ENCODE results near the gene SLC25A28.

Gene SLC25A28

GRCh38 chr10:99623919-99624318 lies 3.7 kb upstream of the SLC25A28 start:
- H3K27ac ChIP-seq (ENCODE audit: low read depth, low read length): no peak overlapping the region
- peaks cover 4% of the 10 kb centered on the region for H3K4me1 ChIP-seq (ENCODE audit: control insufficient read depth, insufficient read depth, low read length)
- H3K9ac ChIP-seq (ENCODE audit: low read length): no peak overlapping the region
- no peaks in the 10 kb centered on the region for H3K9me3 ChIP-seq (ENCODE audit: control insufficient read depth, insufficient read depth, low read depth, low read length)
- no peaks in the 10 kb centered on the region for H3K27me3 ChIP-seq (ENCODE audit: control insufficient read depth, insufficient read depth, low read length)
- H3K36me3 ChIP-seq (ENCODE audit: control insufficient read depth, insufficient read depth, low read length): no peaks in the 10 kb centered on the region
- no peak overlapping the region for H3K4me3 ChIP-seq (ENCODE audit: low read depth, low read length)

- Histone ChIP-seq H3K27ac (ENCODE audit: low read depth, low read length) (peak overlapping the region; percentile 64), H3K9me3 (ENCODE audit: control insufficient read depth, insufficient read depth, low read depth, low read length) (no peaks in the 10 kb centered on the region), H3K27me3 (ENCODE audit: control insufficient read depth, insufficient read depth, low read length) (no peaks in the 10 kb centered on the region), H3K4me1 (ENCODE audit: control insufficient read depth, insufficient read depth, low read length) (peaks cover 23% of the 10 kb centered on the region), H3K36me3 (ENCODE audit: control insufficient read depth, insufficient read depth, low read length) (no peaks in the 10 kb centered on the region), H3K9ac (ENCODE audit: low read length) (peak overlapping the region; percentile 80), H3K4me3 (ENCODE audit: low read depth, low read length) (peak overlapping the region; percentile 88)
These were observed 1.4 kb upstream of the SLC25A28 start for GRCh38 chr10:99621454-99622251.

- no peaks in the 10 kb centered on the region for H3K27me3 ChIP-seq (ENCODE audit: control insufficient read depth, insufficient read depth, low read length)
- H3K9me3 ChIP-seq (ENCODE audit: control insufficient read depth, insufficient read depth, low read depth, low read length): no peaks in the 10 kb centered on the region
- peak overlapping the region; percentile 64 for H3K27ac ChIP-seq (ENCODE audit: low read depth, low read length)
- H3K4me3 ChIP-seq (ENCODE audit: low read depth, low read length): peak overlapping the region; percentile 88
- peaks cover 23% of the 10 kb centered on the region for H3K4me1 ChIP-seq (ENCODE audit: control insufficient read depth, insufficient read depth, low read length)
- no peaks in the 10 kb centered on the region for H3K36me3 ChIP-seq (ENCODE audit: control insufficient read depth, insufficient read depth, low read length)
- peak overlapping the region; percentile 80 for H3K9ac ChIP-seq (ENCODE audit: low read length)
These were observed 643 bp upstream of the SLC25A28 start for GRCh38 chr10:99620711-99621453.

DNA sequence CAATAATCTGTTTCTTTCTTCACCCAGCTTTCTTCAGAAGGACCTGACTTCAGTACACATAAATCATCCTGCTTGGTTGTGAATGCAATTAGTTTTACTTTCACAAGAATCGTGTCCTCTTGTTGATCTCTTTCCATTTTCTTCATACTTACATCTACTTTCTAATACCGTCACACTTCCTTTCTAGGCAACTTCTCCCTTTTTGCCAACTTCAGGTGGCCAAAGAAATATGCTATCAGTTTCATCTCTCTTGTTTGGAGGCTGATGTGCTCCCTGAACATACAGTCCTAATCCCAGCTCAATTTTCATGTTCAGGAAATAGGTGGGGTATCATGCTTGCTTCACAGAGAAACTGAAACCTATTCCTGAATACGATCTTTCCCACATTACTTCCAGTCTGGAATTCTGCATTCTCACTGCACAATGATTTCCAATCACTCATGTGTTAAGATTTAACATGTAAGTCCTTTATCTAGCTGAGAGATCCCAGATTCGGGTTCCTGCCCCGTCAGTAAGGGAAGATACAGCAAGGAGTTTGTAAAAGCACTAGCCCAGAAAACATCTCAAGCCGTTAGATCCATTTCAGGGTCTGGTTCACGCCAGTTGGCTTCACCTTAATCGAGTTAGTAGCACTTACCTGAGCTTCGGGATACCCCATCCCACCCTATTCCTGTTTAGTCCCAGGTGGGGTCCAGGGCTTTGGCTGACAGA lies 994 bp downstream of the SLC25A28 start:
- H3K4me1 ChIP-seq (ENCODE audit: control insufficient read depth, insufficient read depth, low read length): peaks cover 23% of the 10 kb centered on the region
- no peaks in the 10 kb centered on the region for H3K36me3 ChIP-seq (ENCODE audit: control insufficient read depth, insufficient read depth, low read length)
- H3K27me3 ChIP-seq (ENCODE audit: control insufficient read depth, insufficient read depth, low read length): no peaks in the 10 kb centered on the region
- peak overlapping the region; percentile 85 for H3K9ac ChIP-seq (ENCODE audit: low read length)
- H3K9me3 ChIP-seq (ENCODE audit: control insufficient read depth, insufficient read depth, low read depth, low read length): no peaks in the 10 kb centered on the region
- peak overlapping the region; percentile 82 for H3K4me3 ChIP-seq (ENCODE audit: low read depth, low read length)
- no peak overlapping the region for H3K27ac ChIP-seq (ENCODE audit: low read depth, low read length)

DNA sequence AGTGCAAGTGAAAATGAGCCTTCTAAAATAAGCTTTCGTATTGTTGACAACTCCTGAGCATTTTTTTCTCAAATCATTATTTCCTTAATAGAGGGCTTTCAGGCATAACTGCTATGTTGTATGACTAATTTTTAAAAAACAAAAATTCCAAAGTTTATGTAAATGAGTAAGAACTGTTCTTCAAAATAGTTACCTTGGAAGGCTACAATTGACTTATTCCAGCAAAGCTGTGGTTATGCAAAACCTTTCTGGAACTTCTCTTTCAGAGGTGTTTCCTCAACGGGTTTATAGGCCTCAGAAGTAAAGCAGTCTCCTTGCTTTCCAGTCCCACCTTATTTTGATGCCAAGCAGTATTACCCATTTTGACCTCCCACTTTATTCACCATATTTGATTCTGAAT lies 2.5 kb downstream of the SLC25A28 start:
- H3K4me3 ChIP-seq (ENCODE audit: low read depth, low read length): no peak overlapping the region; the same call in 1 of the 2 replicates
- 0 out of 2 replicates have a peak, but pooled peaks cover 2% of the 10 kb centered on the region for H3K36me3 ChIP-seq (ENCODE audit: control insufficient read depth, insufficient read depth, low read length)
- peaks cover 23% of the 10 kb centered on the region for H3K4me1 ChIP-seq (ENCODE audit: control insufficient read depth, insufficient read depth, low read length)
- no peaks in the 10 kb centered on the region for H3K27me3 ChIP-seq (ENCODE audit: control insufficient read depth, insufficient read depth, low read length)
- H3K9me3 ChIP-seq (ENCODE audit: control insufficient read depth, insufficient read depth, low read depth, low read length): no peaks in the 10 kb centered on the region
- H3K27ac ChIP-seq (ENCODE audit: low read depth, low read length): no peak overlapping the region
- H3K9ac ChIP-seq (ENCODE audit: low read length): peak overlapping the region; percentile 20

GRCh38 chr10:99615426-99615825 lies 4.8 kb downstream of the SLC25A28 start:
- H3K4me3 ChIP-seq (ENCODE audit: low read depth, low read length): no peak overlapping the region
- H3K9ac ChIP-seq (ENCODE audit: low read length): no peak overlapping the region
- H3K27ac ChIP-seq (ENCODE audit: low read depth, low read length): no peak overlapping the region
- H3K9me3 ChIP-seq (ENCODE audit: control insufficient read depth, insufficient read depth, low read depth, low read length): no peaks in the 10 kb centered on the region
- no peaks in the 10 kb centered on the region for H3K27me3 ChIP-seq (ENCODE audit: control insufficient read depth, insufficient read depth, low read length)
- peaks cover 12% of the 10 kb centered on the region for H3K36me3 ChIP-seq (ENCODE audit: control insufficient read depth, insufficient read depth, low read length)
- peaks cover 23% of the 10 kb centered on the region for H3K4me1 ChIP-seq (ENCODE audit: control insufficient read depth, insufficient read depth, low read length)

DNA sequence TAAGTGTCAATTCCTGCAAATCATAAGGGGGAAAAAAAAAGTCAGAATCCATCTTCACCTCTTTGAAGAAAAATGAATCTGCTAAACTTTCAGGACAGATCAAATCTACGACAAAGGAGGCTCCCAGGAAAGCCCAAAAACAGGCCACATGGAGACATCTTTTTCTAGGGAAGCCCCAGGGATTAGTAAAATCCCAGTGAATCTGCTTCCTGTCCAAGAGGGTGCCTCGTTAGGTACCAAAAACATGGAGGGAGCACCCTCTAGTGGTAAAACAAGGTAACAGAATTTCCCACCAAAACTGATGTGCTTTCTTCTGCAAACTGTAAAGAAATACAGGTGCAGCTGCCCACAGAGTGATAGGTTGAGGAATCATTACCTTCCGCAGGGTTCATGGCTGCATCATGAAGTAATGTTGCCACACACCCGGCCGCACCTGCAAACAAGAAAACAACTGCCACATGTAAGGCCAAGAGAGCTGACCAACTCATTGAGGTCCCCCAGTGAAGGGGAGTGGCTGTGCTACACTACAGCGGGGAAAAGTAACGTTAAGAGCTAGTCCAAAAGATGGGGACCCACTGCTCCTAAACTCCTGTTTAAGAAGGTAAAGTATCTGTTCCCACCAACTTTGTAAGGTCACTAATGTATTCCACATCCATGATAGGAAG lies 7.9 kb downstream of the SLC25A28 start:
- Histone ChIP-seq H3K27me3 (ENCODE audit: control insufficient read depth, insufficient read depth, low read length) (no peaks in the 10 kb centered on the region), H3K36me3 (ENCODE audit: control insufficient read depth, insufficient read depth, low read length) (peaks cover 16% of the 10 kb centered on the region), H3K27ac (ENCODE audit: low read depth, low read length) (no peak overlapping the region), H3K9ac (ENCODE audit: low read length) (no peak overlapping the region), H3K4me1 (ENCODE audit: control insufficient read depth, insufficient read depth, low read length) (peaks cover 4% of the 10 kb centered on the region), H3K4me3 (ENCODE audit: low read depth, low read length) (no peak overlapping the region), H3K9me3 (ENCODE audit: control insufficient read depth, insufficient read depth, low read depth, low read length) (no peaks in the 10 kb centered on the region)

DNA sequence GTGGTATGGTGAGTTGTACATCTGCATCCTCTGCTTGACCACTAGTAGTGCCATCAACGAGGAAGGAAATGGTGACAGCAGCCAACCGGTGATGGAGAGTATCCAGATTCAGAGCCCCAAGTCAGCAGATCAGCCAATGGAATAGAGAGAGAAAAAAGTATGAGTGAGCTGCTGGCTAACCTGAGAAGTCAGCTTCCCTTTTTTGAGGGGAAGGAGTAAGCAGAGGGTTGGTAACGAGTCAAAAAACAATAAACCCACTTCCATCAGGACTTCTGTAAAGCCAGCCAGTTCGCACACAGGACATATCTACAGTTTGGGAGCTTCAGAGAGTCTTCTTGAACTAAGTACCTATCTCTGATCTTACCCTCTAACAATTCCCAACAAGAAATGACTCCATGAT lies 8.9 kb downstream of the SLC25A28 start:
- no peaks in the 10 kb centered on the region for H3K4me1 ChIP-seq (ENCODE audit: control insufficient read depth, insufficient read depth, low read length)

DNA sequence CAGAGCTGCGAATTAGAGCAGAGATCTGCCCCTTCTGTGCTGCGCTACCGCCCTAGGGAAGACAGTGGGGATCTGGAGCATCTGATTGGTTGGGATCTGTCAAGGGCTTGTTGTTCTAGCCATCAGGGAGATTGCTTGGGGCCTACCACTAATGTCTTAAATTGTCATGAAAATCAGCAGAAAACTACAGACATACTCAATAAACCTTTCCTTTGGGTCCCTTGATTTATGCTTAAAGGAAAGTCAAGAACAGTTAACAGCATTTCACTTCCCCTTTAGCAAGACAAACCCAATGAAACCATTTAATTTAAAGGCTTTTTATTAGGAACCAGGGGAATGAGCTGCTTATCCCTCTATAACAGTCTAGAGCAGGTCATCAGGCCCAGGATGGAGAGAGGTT lies 10.0 kb downstream of the SLC25A28 start:
- Histone ChIP-seq H3K36me3 (ENCODE audit: control insufficient read depth, insufficient read depth, low read length) (peaks cover 16% of the 10 kb centered on the region), H3K27me3 (ENCODE audit: control insufficient read depth, insufficient read depth, low read length) (no peaks in the 10 kb centered on the region), H3K9ac (ENCODE audit: low read length) (no peak overlapping the region), H3K4me1 (ENCODE audit: control insufficient read depth, insufficient read depth, low read length) (no peaks in the 10 kb centered on the region), H3K4me3 (ENCODE audit: low read depth, low read length) (no peak overlapping the region), H3K27ac (ENCODE audit: low read depth, low read length) (no peak overlapping the region), H3K9me3 (ENCODE audit: control insufficient read depth, insufficient read depth, low read depth, low read length) (no peaks in the 10 kb centered on the region)

More for the DNA sequence above, 8.9 kb downstream of the SLC25A28 start:
- peaks cover 16% of the 10 kb centered on the region for H3K36me3 ChIP-seq (ENCODE audit: control insufficient read depth, insufficient read depth, low read length)
- no peak overlapping the region for H3K4me3 ChIP-seq (ENCODE audit: low read depth, low read length)
- H3K27ac ChIP-seq (ENCODE audit: low read depth, low read length): no peak overlapping the region
- H3K9me3 ChIP-seq (ENCODE audit: control insufficient read depth, insufficient read depth, low read depth, low read length): no peaks in the 10 kb centered on the region
- no peaks in the 10 kb centered on the region for H3K27me3 ChIP-seq (ENCODE audit: control insufficient read depth, insufficient read depth, low read length)
- no peak overlapping the region for H3K9ac ChIP-seq (ENCODE audit: low read length)

- H3K27ac ChIP-seq (ENCODE audit: low read depth, low read length): no peak overlapping the region
- no peaks in the 10 kb centered on the region for H3K4me1 ChIP-seq (ENCODE audit: control insufficient read depth, insufficient read depth, low read length)
- no peaks in the 10 kb centered on the region for H3K27me3 ChIP-seq (ENCODE audit: control insufficient read depth, insufficient read depth, low read length)
- peaks cover 16% of the 10 kb centered on the region for H3K36me3 ChIP-seq (ENCODE audit: control insufficient read depth, insufficient read depth, low read length)
- no peak overlapping the region for H3K4me3 ChIP-seq (ENCODE audit: low read depth, low read length)
- H3K9me3 ChIP-seq (ENCODE audit: control insufficient read depth, insufficient read depth, low read depth, low read length): peaks cover 7% of the 10 kb centered on the region; the same call in 1 of the 2 replicates
- H3K9ac ChIP-seq (ENCODE audit: low read length): no peak overlapping the region
These were observed 11.1 kb downstream of the SLC25A28 start for GRCh38 chr10:99609186-99609585.

Data from HUES6 (cell line).